GM12878 (cell line): ENCODE results near the gene SUSD6. TPM values are rescaled to one million over a fixed set of nuclear protein-coding genes. Genes with fewer than 3 reads are reported as not detected.

Experiments
- CEBPB ChIP-seq, 2 experiments: fragments of 150-350 bp in 1 of 2; IDR thresholded peaks; 2 replicates each; pipeline ENCODE4 v1.6.1; 2012 to 2014; ENCODE audit warnings: low read depth in 2 of 2, low read length in 2 of 2, borderline replicate concordance in 1 of 2, inconsistent platforms in 1 of 2
- CREM ChIP-seq: IDR thresholded peaks from 2 replicates; pipeline ENCODE4 v1.6.1; 2014; ENCODE audit warnings: antibody characterized with exemption, low read depth
- CUX1 ChIP-seq: IDR thresholded peaks from 2 replicates; pipeline ENCODE4 v1.6.1; 2012; ENCODE audit warnings: improper control_type of control experiment, low read depth, low read length; ENCODE audit not compliant: insufficient replicate concordance
- ESRRA ChIP-seq: IDR thresholded peaks from 2 replicates; pipeline ENCODE4 v1.6.1; 2012; ENCODE audit warnings: mild to moderate bottlenecking, low read length, improper control_type of control experiment
- ETV6 ChIP-seq, 2 experiments: fragments of 450-650 bp in 1 of 2; IDR thresholded peaks in 1 of 2; conservative IDR thresholded peaks in 1 of 2; 2 replicates each; pipeline ENCODE4 v1.6.1; 2014; ENCODE audit warnings: antibody characterized with exemption in 1 of 2, borderline replicate concordance in 1 of 2, low read depth in 1 of 2, mild to moderate bottlenecking in 1 of 2, moderate library complexity in 1 of 2
- NFIC ChIP-seq: IDR thresholded peaks from 2 replicates; pipeline ENCODE4 v1.6.1; 2012; ENCODE audit warnings: low read depth, mild to moderate bottlenecking, inconsistent platforms, low read length, moderate library complexity
- NFXL1 ChIP-seq: fragments of 450-650 bp; IDR thresholded peaks from 2 replicates; pipeline ENCODE4 v1.6.1; 2017; ENCODE audit warnings: antibody characterized with exemption, mild to moderate bottlenecking, borderline replicate concordance
- RAD21 ChIP-seq: IDR thresholded peaks from 2 replicates; pipeline ENCODE4 v1.6.1; 2011; ENCODE audit warnings: mild to moderate bottlenecking, low read depth, low read length, moderate library complexity; ENCODE audit not compliant: insufficient read depth
- SKIL ChIP-seq: fragments of 450-650 bp; IDR thresholded peaks from 2 replicates; pipeline ENCODE4 v1.6.1; 2017; ENCODE audit warnings: mild to moderate bottlenecking, low read depth, inconsistent platforms; ENCODE audit not compliant: poor library complexity, severe bottlenecking
- ZNF592 ChIP-seq: fragments of 450-650 bp; IDR thresholded peaks from 2 replicates; pipeline ENCODE4 v1.6.1; 2017; ENCODE audit warnings: mild to moderate bottlenecking, moderate library complexity
- ZNF622 ChIP-seq: fragments of 450-650 bp; IDR thresholded peaks from 2 replicates; pipeline ENCODE4 v1.6.1; 2017; ENCODE audit warnings: mild to moderate bottlenecking, inconsistent platforms
- polyA plus RNA-seq, 11 experiments: library from polyadenylated mRNA; depleted of rRNA in 4 of 11; unstranded in 6 of 11; stranded (reverse) in 5 of 11; fragments of >200 nt; fragmentation: Nextera tagmentation in 4 of 11; fragmentation: Illumina TruSeq in 1 of 11; extraction: Ambion mirVana in 4 of 11; extraction: Trizol in 1 of 11; gene quantifications; 1 replicate in 1 of 11; 2 replicates in 10 of 11; pipeline versions ENCODE4 v1.2.1 to v1.2.3, GENCODE V29; 2011 to 2016; ENCODE audit warnings: inconsistent platforms in 2 of 11, missing spikeins in 2 of 11, low read depth in 1 of 11
- total RNA-seq, 4 experiments: library from RNA; depleted of rRNA in 3 of 4; stranded (reverse); fragments of >200 nt in 3 of 4; fragmentation: Illumina TruSeq in 1 of 4; extraction: Trizol in 1 of 4; gene quantifications; 2 replicates each; pipeline versions ENCODE4 v1.2.1 to v1.2.3, GENCODE V29; 2013 to 2021

Gene SUSD6
- total and polyA plus RNA-seq, 10 of the 15 experiments (the other 5 are each of a cell fraction or from before 2014, with no cell fraction given) = 6.6 to 39.8 (median 20.2) TPM

GRCh38 chr14:69755784-69756183, 144.4 kb downstream of the SUSD6 start (continued):
- TF ChIP-seq ZNF592 = no peak
- no peak for TF ChIP-seq SKIL
- TF ChIP-seq ZNF622 = no peak
- TF ChIP-seq CEBPB (IDR thresholded peaks at IDR 0.05; ENCODE audit: borderline replicate concordance in 1 of 2, low read depth in 2 of 2, low read length in 2 of 2) = no peak
- TF ChIP-seq NFIC = no peak
- no peak for TF ChIP-seq ESRRA
- TF ChIP-seq RAD21 = no peak
- TF ChIP-seq ETV6 (conservative IDR thresholded peaks at IDR 0.05 in 1 of 2, IDR thresholded peaks at IDR 0.05 in 1 of 2; ENCODE audit: borderline replicate concordance in 1 of 2, low read depth in 1 of 2) = no peak
- no peak for TF ChIP-seq CREM
- TF ChIP-seq NFXL1 = no peak
- no peak for TF ChIP-seq CUX1
